Testis (tissue), 2 donors: ENCODE measurements around the gene ZW10.

Source experiments
- POLR2A ChIP-seq: fragments of 450-650 bp; IDR thresholded peaks from one replicate; pipeline ENCODE4 v1.6.1; 2017; ENCODE audit warnings: antibody characterized with exemption, mild to moderate bottlenecking, moderate library complexity
- TF ChIP-seq, protein P1 (sequence below), 3 experiments: fragments of 450-650 bp in 2 of 3; fragments of 200-600 bp in 1 of 3; sonication (generic) in 1 of 3; IDR thresholded peaks; one replicate each; pipeline ENCODE4 v1.5.1; 2016 to 2019; ENCODE audit warnings: antibody characterized with exemption in 3 of 3, mild to moderate bottlenecking in 2 of 3, moderate library complexity in 1 of 3

DNA sequence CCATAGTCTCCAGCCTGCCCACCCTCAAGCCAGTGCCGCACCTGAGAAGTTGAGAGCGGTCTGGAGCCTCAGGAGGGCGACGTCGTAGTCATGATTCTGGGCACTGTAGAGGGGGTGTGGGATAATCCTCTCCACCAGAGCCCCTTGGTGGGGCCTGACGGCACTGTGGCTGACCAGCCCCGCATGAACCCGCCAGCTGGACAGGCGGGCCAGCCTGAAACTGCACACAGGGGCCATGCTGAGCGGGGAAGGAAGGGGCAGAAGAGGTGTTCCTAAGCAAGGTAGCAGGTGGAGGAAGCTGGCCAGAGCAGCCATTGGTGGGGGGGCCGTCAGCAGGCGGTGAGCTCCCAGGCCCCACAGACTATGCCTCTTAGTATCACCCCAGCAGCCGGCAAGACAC is 80.5 kb downstream of the ZW10 start:
- TF ChIP-seq, protein P1, sequence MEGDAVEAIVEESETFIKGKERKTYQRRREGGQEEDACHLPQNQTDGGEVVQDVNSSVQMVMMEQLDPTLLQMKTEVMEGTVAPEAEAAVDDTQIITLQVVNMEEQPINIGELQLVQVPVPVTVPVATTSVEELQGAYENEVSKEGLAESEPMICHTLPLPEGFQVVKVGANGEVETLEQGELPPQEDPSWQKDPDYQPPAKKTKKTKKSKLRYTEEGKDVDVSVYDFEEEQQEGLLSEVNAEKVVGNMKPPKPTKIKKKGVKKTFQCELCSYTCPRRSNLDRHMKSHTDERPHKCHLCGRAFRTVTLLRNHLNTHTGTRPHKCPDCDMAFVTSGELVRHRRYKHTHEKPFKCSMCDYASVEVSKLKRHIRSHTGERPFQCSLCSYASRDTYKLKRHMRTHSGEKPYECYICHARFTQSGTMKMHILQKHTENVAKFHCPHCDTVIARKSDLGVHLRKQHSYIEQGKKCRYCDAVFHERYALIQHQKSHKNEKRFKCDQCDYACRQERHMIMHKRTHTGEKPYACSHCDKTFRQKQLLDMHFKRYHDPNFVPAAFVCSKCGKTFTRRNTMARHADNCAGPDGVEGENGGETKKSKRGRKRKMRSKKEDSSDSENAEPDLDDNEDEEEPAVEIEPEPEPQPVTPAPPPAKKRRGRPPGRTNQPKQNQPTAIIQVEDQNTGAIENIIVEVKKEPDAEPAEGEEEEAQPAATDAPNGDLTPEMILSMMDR (IDR thresholded peaks at IDR 0.05) = no peak
- no peak for TF ChIP-seq POLR2A
